CD4-positive, alpha-beta T cell treated with Interleukin-2 at 100 ng/mL for 4 hours (primary cell): Measurements from ENCODE around the gene SPTB.
"Not testable (repeated sequence)": the region's sequence is repeated elsewhere in the genome, so short reads cannot be mapped to it uniquely, and the experiment has no call there.

Experiments
- DNase-seq: peaks from one replicate; pipeline ENCODE4 v3.0.0-alpha.2; 2020; ENCODE audit warnings: low spot score

Gene SPTB

DNA sequence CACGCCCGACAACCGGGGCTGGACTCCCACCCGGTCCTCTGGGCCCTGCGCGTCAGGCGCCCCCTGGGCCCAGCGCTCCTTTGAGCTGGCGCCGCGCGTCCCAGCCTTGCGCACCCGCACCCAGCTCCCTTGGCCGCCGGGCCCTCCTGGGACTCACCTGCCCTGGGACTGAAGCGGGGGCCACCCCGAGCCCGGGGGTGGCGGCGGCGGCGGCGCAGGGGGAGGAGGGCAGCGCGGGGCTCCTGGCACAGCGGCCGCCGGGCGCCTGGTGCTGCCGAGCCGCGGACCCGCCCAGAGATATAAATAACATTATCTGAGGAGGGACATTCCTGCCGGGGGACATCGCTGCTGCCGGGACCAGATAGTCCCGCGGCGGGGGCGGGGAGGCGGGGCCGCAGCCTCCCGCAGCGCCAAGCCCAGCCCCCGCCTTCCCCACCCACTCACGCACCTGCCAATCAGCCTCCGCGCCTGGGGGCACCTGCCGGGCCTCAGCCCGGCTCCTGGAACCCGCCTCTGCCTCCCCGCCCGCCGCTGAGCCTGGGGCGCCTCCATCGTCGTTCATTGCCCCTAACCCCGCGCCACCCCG, at the start of gene SPTB:
TSS of gene SPTB (minus strand) at position 273 of the 586 bp plus-strand sequence. CDS start 56,813 bp downstream, outside the sequence.
- DNase-seq: peak; percentile 41

- no peak for DNase-seq
Observed at GRCh38 chr14:64929014-64929359, 49.3 kb upstream of the SPTB start.

DNA sequence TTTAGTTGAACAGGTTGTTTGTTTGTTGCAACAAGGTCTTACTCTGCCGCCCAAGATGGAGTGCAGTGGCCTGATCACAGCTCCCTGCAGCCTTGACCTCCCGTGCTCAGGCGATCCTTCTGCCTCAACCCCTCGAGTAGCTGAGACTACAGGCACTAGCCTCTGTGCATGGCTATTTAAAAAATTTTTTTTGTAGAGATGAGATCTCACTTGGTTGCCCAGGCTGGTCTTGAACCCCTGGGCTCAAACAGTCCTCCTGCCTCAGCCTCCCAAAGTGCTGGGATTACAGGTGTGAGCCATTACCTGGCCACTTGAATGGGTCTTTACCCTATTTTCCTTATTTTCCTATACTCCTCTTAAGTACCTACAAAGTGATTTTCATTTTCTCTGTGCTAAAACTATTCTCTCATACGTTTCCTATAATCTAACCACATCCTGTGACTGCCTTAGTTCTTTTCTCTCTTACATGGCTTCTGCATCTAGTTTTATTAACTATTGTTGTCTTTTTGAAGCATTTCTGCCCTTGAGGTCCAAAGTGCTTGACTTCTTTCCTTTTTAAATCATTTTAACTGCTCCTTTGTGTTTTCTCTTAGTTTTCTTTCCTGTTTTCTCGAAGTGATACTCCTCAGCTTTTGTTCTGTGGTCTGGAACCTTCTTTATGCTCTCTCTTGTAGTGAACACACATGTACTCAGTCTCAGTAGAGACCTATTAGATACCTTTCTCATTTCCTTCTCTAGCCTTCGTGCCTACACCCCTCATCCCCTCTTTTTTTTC, 48.7 kb upstream of the SPTB start:
- DNase-seq: peak; percentile 21

GRCh38 chr14:64927031-64927430, 47.3 kb upstream of the SPTB start:
- DNase-seq: no peak

- no peak for DNase-seq
Observed at GRCh38 chr14:64926398-64926995, 46.8 kb upstream of the SPTB start.

GRCh38 chr14:64923015-64923414, 43.3 kb upstream of the SPTB start:
- DNase-seq: no peak

- no peak for DNase-seq
Observed at GRCh38 chr14:64920465-64920864, 40.8 kb upstream of the SPTB start.

- no peak for DNase-seq
Observed at GRCh38 chr14:64919618-64920017, 39.9 kb upstream of the SPTB start.

GRCh38 chr14:64919215-64919614, 39.5 kb upstream of the SPTB start:
- no peak for DNase-seq

- no peak for DNase-seq
Observed at GRCh38 chr14:64918216-64918615, 38.5 kb upstream of the SPTB start.

DNA sequence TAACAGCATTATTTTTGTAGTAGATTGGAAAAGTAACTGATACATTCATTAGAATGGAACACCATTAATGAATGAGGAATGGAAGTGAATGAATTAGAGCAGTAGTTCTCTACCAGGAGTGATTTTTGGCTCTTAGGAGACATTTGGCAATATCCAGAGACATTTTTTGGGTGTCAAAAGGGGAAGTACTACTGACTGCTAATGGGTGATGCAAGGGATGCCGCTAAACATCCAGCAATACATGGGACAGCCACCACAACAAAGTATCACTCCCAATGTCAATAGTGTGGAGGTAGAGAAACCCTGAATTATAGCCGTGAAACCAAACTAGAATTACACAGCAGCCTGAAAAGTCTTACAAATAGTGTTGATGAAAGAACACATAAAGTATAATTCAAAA, 36.1 kb upstream of the SPTB start:
- DNase-seq: no peak

GRCh38 chr14:64915029-64915424, 35.3 kb upstream of the SPTB start:
- no peak for DNase-seq

DNA sequence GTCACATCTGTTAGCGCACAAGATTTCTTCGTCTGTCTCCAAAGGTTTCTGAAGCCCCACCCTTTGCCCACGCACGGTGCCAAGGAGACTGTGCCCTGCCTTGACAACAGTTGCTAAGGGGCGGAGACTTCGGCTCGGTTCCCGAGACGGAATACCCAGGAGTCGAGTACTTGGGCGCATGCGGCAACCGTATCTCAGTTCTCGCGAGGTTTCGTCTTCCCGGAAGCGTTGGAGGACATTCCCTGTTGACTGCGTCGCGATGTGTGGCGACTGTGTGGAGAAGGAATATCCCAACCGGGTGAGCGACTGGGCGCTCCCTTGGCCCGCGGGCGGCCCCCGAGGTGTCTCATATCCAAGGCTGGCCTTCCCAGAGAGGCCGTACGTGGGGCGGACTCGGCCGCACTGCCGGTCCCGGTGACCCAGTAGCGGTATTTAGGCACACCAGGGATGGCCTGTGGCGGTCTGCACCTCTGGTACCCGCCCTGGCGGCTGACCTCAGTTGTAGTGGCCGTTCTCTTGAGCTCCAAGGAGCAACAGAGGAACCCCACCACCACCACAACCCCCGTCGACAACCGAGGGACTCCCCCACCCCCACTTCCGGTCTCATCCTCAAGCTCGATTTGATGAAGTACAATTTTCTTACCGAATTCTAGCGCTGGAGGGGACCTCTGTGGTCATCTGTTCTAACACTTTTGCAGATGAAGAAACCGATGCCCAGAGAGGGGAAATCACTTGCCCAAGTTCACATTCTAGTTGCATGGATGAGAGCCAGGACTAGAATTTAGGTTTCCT, 34.7 kb upstream of the SPTB start, which contains the start of gene CHURC1:
TSS of gene CHURC1 (plus strand) at position 219 of the 792 bp plus-strand sequence. CDS start at position 260, 41 bp downstream.
- peak; percentile 98 for DNase-seq

GRCh38 chr14:64913477-64913876, 33.8 kb upstream of the SPTB start:
- DNase-seq: not testable (repeated sequence)

- peak; percentile 8 for DNase-seq
Observed at GRCh38 chr14:64912261-64912660, 32.6 kb upstream of the SPTB start.

GRCh38 chr14:64910847-64911495, 31.3 kb upstream of the SPTB start:
- DNase-seq: no peak

DNA sequence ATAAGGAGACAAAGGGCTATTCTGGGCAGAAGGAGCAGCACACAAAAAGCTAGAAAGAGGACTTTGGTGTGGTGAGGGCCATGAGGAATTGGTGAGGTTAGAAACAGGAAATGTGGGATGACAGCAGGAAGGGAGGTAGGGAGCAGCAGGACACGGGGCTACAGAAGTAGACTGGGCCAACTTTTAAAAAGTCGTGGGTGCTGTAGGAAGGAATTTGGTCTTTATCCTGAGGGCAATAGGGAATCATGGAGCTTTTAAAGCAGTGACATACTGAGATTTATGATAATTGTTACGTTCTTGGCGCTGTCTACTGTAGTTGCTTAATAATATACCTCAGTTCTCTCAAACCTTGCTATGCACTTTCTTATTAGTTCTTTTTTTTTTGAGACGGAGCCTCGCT, 26.3 kb upstream of the SPTB start:
- DNase-seq: no peak

DNA sequence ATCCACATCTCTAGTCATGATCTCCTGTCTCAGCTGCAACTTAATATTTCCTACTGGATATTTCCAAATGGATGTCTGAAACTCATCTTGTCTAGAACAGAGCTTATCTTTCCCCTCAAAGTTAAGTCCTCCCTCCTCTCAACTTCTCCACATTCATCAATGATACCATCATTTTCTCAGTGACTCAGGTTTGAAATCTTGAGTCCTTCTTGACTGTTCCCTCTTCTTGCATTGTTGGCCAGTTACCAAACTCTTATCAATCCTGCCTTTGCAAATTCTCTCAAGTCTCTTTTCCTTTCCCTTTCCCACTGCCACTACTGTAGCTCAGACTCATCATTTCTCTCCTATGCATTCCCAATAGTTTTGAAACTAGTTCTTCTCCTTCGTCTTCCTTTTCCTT, 20.3 kb upstream of the SPTB start:
- no peak for DNase-seq

DNA sequence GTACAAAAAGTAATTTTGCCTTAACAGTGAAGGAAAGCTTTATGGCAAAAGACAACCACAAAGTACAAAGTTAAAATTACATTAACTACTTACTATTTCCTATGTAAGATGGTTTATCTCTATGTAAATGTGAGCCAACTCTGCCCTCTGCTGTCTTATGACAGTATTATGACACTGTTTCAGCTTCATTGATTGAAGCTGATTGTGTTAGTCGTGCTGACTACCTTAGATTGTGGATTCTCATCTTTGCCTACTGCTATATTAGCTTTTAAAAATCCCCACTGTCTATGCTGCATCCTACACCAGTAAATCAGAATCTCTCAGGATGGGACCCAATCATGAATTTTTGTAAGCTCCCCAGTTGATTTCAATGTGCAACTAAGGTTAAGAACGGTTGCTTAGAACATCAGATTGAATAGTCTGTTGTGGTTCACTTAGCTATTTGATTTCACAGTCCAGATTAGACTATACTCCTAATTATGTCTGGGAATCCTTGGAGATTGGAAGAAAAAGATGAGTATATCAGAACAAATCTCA, 12.2 kb upstream of the SPTB start:
- peak; percentile 72 for DNase-seq

DNA sequence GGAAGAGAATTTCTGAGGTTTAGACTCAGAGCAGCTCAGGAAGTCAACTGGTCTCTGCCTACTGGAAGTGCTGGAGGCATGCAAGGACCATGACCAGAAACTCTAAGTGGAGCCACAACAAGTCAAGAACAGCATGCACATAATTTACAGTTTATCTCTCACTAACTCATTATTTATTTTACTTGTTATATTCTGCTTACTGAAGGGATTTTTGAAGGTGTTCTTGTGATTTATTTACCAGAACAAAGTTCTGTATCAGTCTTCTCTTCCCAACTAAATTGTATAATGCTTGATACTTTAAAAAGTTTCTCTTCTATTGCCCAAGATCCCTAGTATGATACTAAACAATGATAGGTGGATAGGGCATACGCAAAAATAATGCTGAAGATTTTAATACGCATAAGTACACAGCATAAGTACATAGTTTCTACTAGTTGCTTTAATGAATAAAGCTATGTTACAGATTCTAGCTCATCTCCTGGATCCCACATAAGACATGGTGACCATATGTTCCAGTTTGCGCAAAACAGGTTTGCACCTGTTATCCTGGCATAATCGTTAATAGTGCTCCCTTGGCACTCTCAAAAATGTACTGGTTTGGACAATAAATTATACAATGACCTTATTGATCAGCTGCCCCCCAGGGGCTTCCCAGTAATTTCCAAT, 11.6 kb upstream of the SPTB start:
- no peak for DNase-seq

DNA sequence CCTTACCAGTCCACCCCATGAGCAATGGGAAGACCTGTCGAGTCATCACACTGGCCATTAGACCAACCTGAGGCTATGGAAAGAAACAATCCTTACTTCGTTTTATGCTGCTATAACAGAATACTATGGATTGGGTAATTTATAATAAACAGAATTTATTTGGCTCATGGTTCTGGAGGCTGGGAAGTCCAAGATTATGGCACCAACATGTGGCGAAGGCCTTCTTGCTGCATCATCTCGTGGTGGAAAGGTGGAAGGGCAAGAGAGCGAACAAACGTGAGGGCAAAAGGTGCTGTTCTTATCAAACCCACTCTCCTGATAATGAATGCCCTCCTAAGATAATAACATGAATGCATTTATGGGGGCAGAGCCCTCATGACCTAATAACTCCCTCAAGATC, 9.6 kb upstream of the SPTB start:
- DNase-seq: no peak
